WTC11 (cell line): ENCODE data around the gene DYRK1A. TPM values are rescaled to one million over a fixed set of nuclear protein-coding genes. Genes with fewer than 3 reads are reported as not detected.

Experiments
- ATAC-seq: fragments of 200-7000 bp; cut with Tn5 transposase; 2 replicates; pipeline ENCODE4 v1.10.0; 2021; ENCODE audit warnings: mild to moderate bottlenecking, moderate library complexity
- CTCF ChIA-PET: fragments of 300-600 bp; sonication (Branson Sonifier 250); formaldehyde crosslinking; loops from one replicate; lab custom pipeline; 2021; ENCODE audit warnings: antibody characterized with exemption; lab: Charles Lee
- POLR2A ChIA-PET: fragments of 350-600 bp; sonication (Branson Sonifier 250); formaldehyde crosslinking; loops from one replicate; lab custom pipeline; 2021; ENCODE audit warnings: antibody characterized with exemption; lab: Charles Lee
- DNase-seq: peaks from one replicate; pipeline ENCODE4 v3.0.0; 2021; ENCODE audit warnings: low spot score
- H3K27ac Mint-ChIP-seq: 2 replicates; pipeline ENCODE4 v1.8.0; 2021; ENCODE audit warnings: mixed read lengths
- H3K27me3 Mint-ChIP-seq: 2 replicates; pipeline ENCODE4 v1.8.0; 2021; ENCODE audit warnings: low read depth, mild to moderate bottlenecking, moderate library complexity, mixed read lengths
- H3K36me3 Mint-ChIP-seq: 2 replicates; pipeline ENCODE4 v1.8.0; 2021; ENCODE audit warnings: mixed read lengths
- H3K4me1 Mint-ChIP-seq: 2 replicates; pipeline ENCODE4 v1.8.0; 2022; ENCODE audit warnings: mixed read lengths
- H3K4me3 Mint-ChIP-seq: 2 replicates; pipeline ENCODE4 v1.8.0; 2021; ENCODE audit warnings: mild to moderate bottlenecking, moderate library complexity, mixed read lengths
- H3K9me3 Mint-ChIP-seq: 2 replicates; pipeline ENCODE4 v1.8.0; 2021; ENCODE audit warnings: mixed read lengths
- CREM ChIP-seq: sonication (generic); formaldehyde crosslinking; IDR thresholded peaks from 2 replicates; pipeline ENCODE4 v1.8.1; 2022; ENCODE audit warnings: mild to moderate bottlenecking, missing genetic modification reagents, moderate library complexity
- E2F1 ChIP-seq: sonication (generic); formaldehyde crosslinking; IDR thresholded peaks from 2 replicates; pipeline ENCODE4 v1.8.0; 2022; ENCODE audit warnings: mild to moderate bottlenecking, missing genetic modification reagents
- ESRRA ChIP-seq: sonication (generic); formaldehyde crosslinking; IDR thresholded peaks from 2 replicates; pipeline ENCODE4 v1.8.1; 2022; ENCODE audit warnings: mild to moderate bottlenecking, missing genetic modification reagents, borderline replicate concordance
- FOXP1 ChIP-seq: sonication (generic); formaldehyde crosslinking; IDR thresholded peaks from 2 replicates; pipeline ENCODE4 v1.8.0; 2022; ENCODE audit warnings: missing genetic modification reagents, mild to moderate bottlenecking, moderate library complexity, borderline replicate concordance
- IRF2 ChIP-seq: sonication (generic); formaldehyde crosslinking; IDR thresholded peaks from 2 replicates; pipeline ENCODE4 v1.8.0; 2022; ENCODE audit warnings: low read depth, missing genetic modification reagents, borderline replicate concordance
- NFE2L1 ChIP-seq: sonication (generic); formaldehyde crosslinking; IDR thresholded peaks from 2 replicates; pipeline ENCODE4 v1.8.1; 2023; ENCODE audit warnings: missing genetic modification reagents
- NR1H2 ChIP-seq: sonication (generic); formaldehyde crosslinking; IDR thresholded peaks from 2 replicates; pipeline ENCODE4 v1.9.0; 2021; ENCODE audit warnings: mild to moderate bottlenecking, moderate library complexity, missing genetic modification reagents
- NR2C2 ChIP-seq: sonication (generic); formaldehyde crosslinking; IDR thresholded peaks from 2 replicates; pipeline ENCODE4 v1.8.0; 2022; ENCODE audit warnings: mild to moderate bottlenecking, missing genetic modification reagents
- NR3C1 ChIP-seq: sonication (generic); formaldehyde crosslinking; conservative IDR thresholded peaks from 2 replicates; pipeline ENCODE4 v1.8.1; 2023; ENCODE audit warnings: low read depth, mild to moderate bottlenecking, missing genetic modification reagents
- PRRX2 ChIP-seq: fragments of 250-450 bp; sonication (Bioruptor Pico); IDR thresholded peaks from 2 replicates; pipeline ENCODE4 v1.8.0; 2021; ENCODE audit warnings: mild to moderate bottlenecking
- RELA ChIP-seq: sonication (generic); formaldehyde crosslinking; IDR thresholded peaks from 2 replicates; pipeline ENCODE4 v1.8.1; 2022; ENCODE audit warnings: missing genetic modification reagents, mild to moderate bottlenecking, borderline replicate concordance
- TCF7 ChIP-seq: sonication (generic); formaldehyde crosslinking; IDR thresholded peaks from 2 replicates; pipeline ENCODE4 v1.8.0; 2022; ENCODE audit warnings: mild to moderate bottlenecking, low read depth, missing genetic modification reagents, moderate library complexity
- TEAD1 ChIP-seq: sonication (generic); formaldehyde crosslinking; IDR thresholded peaks from 2 replicates; pipeline ENCODE4 v1.8.0; 2022; ENCODE audit warnings: mild to moderate bottlenecking, missing genetic modification reagents
- ZNF423 ChIP-seq: fragments of 250-450 bp; sonication (Bioruptor Pico); IDR thresholded peaks from 2 replicates; pipeline ENCODE4 v2.1.2; 2022; ENCODE audit warnings: mild to moderate bottlenecking, moderate library complexity
- total RNA-seq: library from RNA; stranded (reverse); gene quantifications from 3 replicates; pipeline ENCODE4 v1.2.3, GENCODE V29; 2021
- TF ChIP-seq, protein P1 (sequence below): sonication (generic); formaldehyde crosslinking; conservative IDR thresholded peaks from 2 replicates; pipeline ENCODE4 v1.8.1; 2022; ENCODE audit warnings: mild to moderate bottlenecking, missing genetic modification reagents
- TF ChIP-seq, protein P2 (sequence below): fragments of 250-450 bp; sonication (Bioruptor Pico); IDR thresholded peaks from 2 replicates; pipeline ENCODE4 v1.9.0; 2021; ENCODE audit warnings: mild to moderate bottlenecking, borderline replicate concordance
- TF ChIP-seq, protein P3 (sequence below): fragments of 250-450 bp; sonication (Bioruptor Pico); IDR thresholded peaks from 2 replicates; pipeline ENCODE4 v1.9.0; 2021; ENCODE audit warnings: mild to moderate bottlenecking
- TF ChIP-seq, protein P4 (sequence below): sonication (generic); formaldehyde crosslinking; IDR thresholded peaks from 2 replicates; pipeline ENCODE4 v1.8.1; 2023; ENCODE audit warnings: mild to moderate bottlenecking, missing genetic modification reagents, moderate library complexity
- TF ChIP-seq, protein P5 (sequence below): sonication (generic); formaldehyde crosslinking; IDR thresholded peaks from 2 replicates; pipeline ENCODE4 v1.8.1; 2022; ENCODE audit warnings: mild to moderate bottlenecking, moderate library complexity, missing genetic modification reagents
- TF ChIP-seq, protein P6 (sequence below): sonication (generic); formaldehyde crosslinking; IDR thresholded peaks from 2 replicates; pipeline ENCODE4 v1.8.0; 2022; ENCODE audit warnings: missing genetic modification reagents
- TF ChIP-seq, protein P7 (sequence below): sonication (generic); formaldehyde crosslinking; IDR thresholded peaks from 2 replicates; pipeline ENCODE4 v1.8.1; 2023; ENCODE audit warnings: mild to moderate bottlenecking, missing genetic modification reagents, moderate library complexity

Gene DYRK1A
- total RNA-seq, 1 experiment from 2014 or later = 56.5 TPM

- TF ChIP-seq, protein P1, sequence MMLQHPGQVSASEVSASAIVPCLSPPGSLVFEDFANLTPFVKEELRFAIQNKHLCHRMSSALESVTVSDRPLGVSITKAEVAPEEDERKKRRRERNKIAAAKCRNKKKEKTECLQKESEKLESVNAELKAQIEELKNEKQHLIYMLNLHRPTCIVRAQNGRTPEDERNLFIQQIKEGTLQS (CRISPR knock-in tag) = no peak
- TF ChIP-seq E2F1 = no peak
- no peak for TF ChIP-seq IRF2 (CRISPR knock-in tag)
- no peak for TF ChIP-seq NR3C1
- no peak for TF ChIP-seq FOXP1
- TF ChIP-seq ZNF423 = no peak
- no peak for TF ChIP-seq TCF7 (CRISPR knock-in tag)
- TF ChIP-seq TEAD1 (CRISPR knock-in tag) = no peak
- TF ChIP-seq PRRX2 (CRISPR knock-in tag) = no peak
- TF ChIP-seq, protein P2, sequence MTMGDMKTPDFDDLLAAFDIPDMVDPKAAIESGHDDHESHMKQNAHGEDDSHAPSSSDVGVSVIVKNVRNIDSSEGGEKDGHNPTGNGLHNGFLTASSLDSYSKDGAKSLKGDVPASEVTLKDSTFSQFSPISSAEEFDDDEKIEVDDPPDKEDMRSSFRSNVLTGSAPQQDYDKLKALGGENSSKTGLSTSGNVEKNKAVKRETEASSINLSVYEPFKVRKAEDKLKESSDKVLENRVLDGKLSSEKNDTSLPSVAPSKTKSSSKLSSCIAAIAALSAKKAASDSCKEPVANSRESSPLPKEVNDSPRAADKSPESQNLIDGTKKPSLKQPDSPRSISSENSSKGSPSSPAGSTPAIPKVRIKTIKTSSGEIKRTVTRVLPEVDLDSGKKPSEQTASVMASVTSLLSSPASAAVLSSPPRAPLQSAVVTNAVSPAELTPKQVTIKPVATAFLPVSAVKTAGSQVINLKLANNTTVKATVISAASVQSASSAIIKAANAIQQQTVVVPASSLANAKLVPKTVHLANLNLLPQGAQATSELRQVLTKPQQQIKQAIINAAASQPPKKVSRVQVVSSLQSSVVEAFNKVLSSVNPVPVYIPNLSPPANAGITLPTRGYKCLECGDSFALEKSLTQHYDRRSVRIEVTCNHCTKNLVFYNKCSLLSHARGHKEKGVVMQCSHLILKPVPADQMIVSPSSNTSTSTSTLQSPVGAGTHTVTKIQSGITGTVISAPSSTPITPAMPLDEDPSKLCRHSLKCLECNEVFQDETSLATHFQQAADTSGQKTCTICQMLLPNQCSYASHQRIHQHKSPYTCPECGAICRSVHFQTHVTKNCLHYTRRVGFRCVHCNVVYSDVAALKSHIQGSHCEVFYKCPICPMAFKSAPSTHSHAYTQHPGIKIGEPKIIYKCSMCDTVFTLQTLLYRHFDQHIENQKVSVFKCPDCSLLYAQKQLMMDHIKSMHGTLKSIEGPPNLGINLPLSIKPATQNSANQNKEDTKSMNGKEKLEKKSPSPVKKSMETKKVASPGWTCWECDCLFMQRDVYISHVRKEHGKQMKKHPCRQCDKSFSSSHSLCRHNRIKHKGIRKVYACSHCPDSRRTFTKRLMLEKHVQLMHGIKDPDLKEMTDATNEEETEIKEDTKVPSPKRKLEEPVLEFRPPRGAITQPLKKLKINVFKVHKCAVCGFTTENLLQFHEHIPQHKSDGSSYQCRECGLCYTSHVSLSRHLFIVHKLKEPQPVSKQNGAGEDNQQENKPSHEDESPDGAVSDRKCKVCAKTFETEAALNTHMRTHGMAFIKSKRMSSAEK (CRISPR knock-in tag) = no peak
- TF ChIP-seq, protein P3, sequence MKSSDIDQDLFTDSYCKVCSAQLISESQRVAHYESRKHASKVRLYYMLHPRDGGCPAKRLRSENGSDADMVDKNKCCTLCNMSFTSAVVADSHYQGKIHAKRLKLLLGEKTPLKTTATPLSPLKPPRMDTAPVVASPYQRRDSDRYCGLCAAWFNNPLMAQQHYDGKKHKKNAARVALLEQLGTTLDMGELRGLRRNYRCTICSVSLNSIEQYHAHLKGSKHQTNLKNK (CRISPR knock-in tag) = no peak
- TF ChIP-seq, protein P4, sequence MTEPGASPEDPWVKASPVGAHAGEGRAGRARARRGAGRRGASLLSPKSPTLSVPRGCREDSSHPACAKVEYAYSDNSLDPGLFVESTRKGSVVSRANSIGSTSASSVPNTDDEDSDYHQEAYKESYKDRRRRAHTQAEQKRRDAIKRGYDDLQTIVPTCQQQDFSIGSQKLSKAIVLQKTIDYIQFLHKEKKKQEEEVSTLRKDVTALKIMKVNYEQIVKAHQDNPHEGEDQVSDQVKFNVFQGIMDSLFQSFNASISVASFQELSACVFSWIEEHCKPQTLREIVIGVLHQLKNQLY (CRISPR knock-in tag) = no peak
- TF ChIP-seq, protein P5, sequence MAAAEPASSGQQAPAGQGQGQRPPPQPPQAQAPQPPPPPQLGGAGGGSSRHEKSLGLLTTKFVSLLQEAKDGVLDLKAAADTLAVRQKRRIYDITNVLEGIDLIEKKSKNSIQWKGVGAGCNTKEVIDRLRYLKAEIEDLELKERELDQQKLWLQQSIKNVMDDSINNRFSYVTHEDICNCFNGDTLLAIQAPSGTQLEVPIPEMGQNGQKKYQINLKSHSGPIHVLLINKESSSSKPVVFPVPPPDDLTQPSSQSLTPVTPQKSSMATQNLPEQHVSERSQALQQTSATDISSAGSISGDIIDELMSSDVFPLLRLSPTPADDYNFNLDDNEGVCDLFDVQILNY (CRISPR knock-in tag) = no peak
- peaks cover 23% of the 10 kb centered on the region for H3K4me1 Mint-ChIP-seq
- DNase-seq (peak; percentile 37), ATAC-seq (peak; percentile 47)
- no peaks in the 10 kb centered on the region for H3K36me3 Mint-ChIP-seq
- peak overlapping the region; percentile 89 for H3K27ac Mint-ChIP-seq
- peak overlapping the region; percentile 70 for H3K4me3 Mint-ChIP-seq
- H3K27me3 Mint-ChIP-seq = peaks cover 26% of the 10 kb centered on the region
- ChIA-PET CTCF (interaction anchor here (0.7 to 2.3 kb wide), 27 partner anchors 9 to 517 kb away, joined by 3 to 11 read pairs (median 4); no protein-coding TSS in a partner anchor), POLR2A (interaction anchor here (1.1 to 1.2 kb wide), 3 partner anchors 14 to 297 kb away, joined by 3 to 4 read pairs (median 3); no protein-coding TSS in a partner anchor)
- no peaks in the 10 kb centered on the region for H3K9me3 Mint-ChIP-seq
Observed at GRCh38 chr21:37564341-37564923, 197.9 kb downstream of the DYRK1A start.

GRCh38 chr21:37564924-37565529 is 198.5 kb downstream of the DYRK1A start:
- Mint-ChIP-seq H3K4me3 (peak overlapping the region; percentile 70), H3K4me1 (peaks cover 23% of the 10 kb centered on the region), H3K27ac (peak overlapping the region; percentile 89), H3K9me3 (no peaks in the 10 kb centered on the region), H3K36me3 (no peaks in the 10 kb centered on the region), H3K27me3 (peaks cover 26% of the 10 kb centered on the region)
- CTCF ChIA-PET = interaction anchor here (0.7 to 2.3 kb wide), 10 partner anchors 10 to 218 kb away, joined by 3 to 11 read pairs (median 6); no protein-coding TSS in a partner anchor
- POLR2A ChIA-PET = interaction anchor here (1.1 to 1.2 kb wide), 2 partner anchors 14 to 297 kb away, joined by 3 to 4 read pairs; no protein-coding TSS in a partner anchor
- DNase-seq (peak; percentile 23), ATAC-seq (peak; percentile 8)
- peak; percentile 64; the same call in 1 of the 2 replicates for TF ChIP-seq ZNF423
- no peak for TF ChIP-seq CREM
- TF ChIP-seq, protein P6, sequence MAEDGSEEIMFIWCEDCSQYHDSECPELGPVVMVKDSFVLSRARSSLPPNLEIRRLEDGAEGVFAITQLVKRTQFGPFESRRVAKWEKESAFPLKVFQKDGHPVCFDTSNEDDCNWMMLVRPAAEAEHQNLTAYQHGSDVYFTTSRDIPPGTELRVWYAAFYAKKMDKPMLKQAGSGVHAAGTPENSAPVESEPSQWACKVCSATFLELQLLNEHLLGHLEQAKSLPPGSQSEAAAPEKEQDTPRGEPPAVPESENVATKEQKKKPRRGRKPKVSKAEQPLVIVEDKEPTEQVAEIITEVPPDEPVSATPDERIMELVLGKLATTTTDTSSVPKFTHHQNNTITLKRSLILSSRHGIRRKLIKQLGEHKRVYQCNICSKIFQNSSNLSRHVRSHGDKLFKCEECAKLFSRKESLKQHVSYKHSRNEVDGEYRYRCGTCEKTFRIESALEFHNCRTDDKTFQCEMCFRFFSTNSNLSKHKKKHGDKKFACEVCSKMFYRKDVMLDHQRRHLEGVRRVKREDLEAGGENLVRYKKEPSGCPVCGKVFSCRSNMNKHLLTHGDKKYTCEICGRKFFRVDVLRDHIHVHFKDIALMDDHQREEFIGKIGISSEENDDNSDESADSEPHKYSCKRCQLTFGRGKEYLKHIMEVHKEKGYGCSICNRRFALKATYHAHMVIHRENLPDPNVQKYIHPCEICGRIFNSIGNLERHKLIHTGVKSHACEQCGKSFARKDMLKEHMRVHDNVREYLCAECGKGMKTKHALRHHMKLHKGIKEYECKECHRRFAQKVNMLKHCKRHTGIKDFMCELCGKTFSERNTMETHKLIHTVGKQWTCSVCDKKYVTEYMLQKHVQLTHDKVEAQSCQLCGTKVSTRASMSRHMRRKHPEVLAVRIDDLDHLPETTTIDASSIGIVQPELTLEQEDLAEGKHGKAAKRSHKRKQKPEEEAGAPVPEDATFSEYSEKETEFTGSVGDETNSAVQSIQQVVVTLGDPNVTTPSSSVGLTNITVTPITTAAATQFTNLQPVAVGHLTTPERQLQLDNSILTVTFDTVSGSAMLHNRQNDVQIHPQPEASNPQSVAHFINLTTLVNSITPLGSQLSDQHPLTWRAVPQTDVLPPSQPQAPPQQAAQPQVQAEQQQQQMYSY (CRISPR knock-in tag) = peak; percentile 76; the same call in 1 of the 2 replicates
- no peak for TF ChIP-seq NR1H2 (CRISPR knock-in tag)
- TF ChIP-seq, protein P7, sequence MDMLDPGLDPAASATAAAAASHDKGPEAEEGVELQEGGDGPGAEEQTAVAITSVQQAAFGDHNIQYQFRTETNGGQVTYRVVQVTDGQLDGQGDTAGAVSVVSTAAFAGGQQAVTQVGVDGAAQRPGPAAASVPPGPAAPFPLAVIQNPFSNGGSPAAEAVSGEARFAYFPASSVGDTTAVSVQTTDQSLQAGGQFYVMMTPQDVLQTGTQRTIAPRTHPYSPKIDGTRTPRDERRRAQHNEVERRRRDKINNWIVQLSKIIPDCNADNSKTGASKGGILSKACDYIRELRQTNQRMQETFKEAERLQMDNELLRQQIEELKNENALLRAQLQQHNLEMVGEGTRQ (CRISPR knock-in tag) = peak; percentile 34; the same call in 1 of the 2 replicates
- no peak for TF ChIP-seq RELA (CRISPR knock-in tag)
- no peak for TF ChIP-seq NR2C2 (CRISPR knock-in tag)
- 0 out of 2 replicates have a peak, but pooled peaks have one; percentile 50 for TF ChIP-seq NFE2L1 (CRISPR knock-in tag)
- no peak for TF ChIP-seq ESRRA (CRISPR knock-in tag)
